ENCODE data around the gene MED9. TPM values are rescaled to one million over a fixed set of nuclear protein-coding genes. Genes with fewer than 3 reads are reported as not detected.

Gene MED9
- total RNA-seq, 1 experiment from 2014 or later: 12.7 TPM

DNA sequence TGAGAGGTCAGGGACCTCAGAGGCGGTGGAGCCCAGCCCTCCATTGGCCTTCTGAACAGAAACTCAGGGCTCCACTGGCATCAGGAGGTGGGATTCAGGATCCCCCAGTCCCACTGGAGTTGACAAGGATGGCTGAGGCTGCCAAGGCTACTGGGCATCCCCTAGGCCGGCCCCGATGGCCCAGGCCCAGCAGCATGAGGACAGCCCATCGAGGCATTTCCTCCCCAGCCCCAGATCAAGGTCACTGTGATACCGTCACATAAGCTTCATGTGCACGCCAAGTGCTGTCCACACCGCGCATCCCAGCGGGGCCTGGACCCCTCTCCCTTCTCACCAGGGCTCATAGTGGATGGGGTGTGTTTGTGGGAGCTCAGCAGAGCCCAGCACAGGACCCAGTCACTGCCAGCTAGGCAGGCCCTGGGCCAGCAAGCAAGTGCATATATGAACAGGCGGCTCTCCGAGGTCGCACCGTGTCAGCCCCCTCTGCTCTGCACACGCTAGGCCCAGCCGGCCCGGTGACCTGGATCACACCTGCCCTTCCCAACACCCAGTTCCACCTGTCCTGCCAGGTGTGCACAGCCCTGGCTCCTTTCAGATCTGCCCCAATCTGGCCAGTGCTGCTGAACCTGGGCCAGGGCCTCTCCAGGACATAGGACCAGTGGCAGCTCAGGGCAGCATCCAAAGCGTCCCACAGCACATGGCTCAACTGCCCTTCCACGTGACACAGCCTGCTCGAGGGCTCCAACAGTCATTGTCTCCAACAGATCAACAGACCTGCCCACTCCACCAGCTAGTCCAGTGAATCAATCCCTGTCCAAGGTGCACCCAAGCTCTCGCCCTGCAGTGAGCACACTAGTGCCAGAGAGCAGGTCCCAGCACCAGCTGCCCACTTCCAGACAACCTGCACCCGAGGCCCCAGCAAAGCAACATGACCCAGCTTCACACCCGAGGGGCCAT is 52.2 kb downstream of the MED9 start:
- Mint-ChIP-seq H3K4me1 (ENCODE audit: low read depth, unreplicated experiment) (no peaks in the 10 kb centered on the region), H3K27me3 (ENCODE audit: unreplicated experiment) (no peaks in the 10 kb centered on the region), H3K36me3 (ENCODE audit: insufficient read depth, unreplicated experiment) (no peaks in the 10 kb centered on the region), H3K4me3 (ENCODE audit: low read depth, unreplicated experiment) (no peak overlapping the region), H3K9me3 (ENCODE audit: low read depth, unreplicated experiment) (no peaks in the 10 kb centered on the region), H3K27ac (ENCODE audit: unreplicated experiment) (no peak overlapping the region)
- intact Hi-C loops (cut with micrococcal nuclease; ENCODE audit: unreplicated experiment): no loop called here
- no peak for DNase-seq
- CTCF ChIA-PET: no interaction called here
- TF ChIP-seq, protein P1, sequence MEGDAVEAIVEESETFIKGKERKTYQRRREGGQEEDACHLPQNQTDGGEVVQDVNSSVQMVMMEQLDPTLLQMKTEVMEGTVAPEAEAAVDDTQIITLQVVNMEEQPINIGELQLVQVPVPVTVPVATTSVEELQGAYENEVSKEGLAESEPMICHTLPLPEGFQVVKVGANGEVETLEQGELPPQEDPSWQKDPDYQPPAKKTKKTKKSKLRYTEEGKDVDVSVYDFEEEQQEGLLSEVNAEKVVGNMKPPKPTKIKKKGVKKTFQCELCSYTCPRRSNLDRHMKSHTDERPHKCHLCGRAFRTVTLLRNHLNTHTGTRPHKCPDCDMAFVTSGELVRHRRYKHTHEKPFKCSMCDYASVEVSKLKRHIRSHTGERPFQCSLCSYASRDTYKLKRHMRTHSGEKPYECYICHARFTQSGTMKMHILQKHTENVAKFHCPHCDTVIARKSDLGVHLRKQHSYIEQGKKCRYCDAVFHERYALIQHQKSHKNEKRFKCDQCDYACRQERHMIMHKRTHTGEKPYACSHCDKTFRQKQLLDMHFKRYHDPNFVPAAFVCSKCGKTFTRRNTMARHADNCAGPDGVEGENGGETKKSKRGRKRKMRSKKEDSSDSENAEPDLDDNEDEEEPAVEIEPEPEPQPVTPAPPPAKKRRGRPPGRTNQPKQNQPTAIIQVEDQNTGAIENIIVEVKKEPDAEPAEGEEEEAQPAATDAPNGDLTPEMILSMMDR (IDR thresholded peaks at IDR 0.05; ENCODE audit: unreplicated experiment): no peak
- BruUV-seq (replicated peaks): no TSS peak

DNA sequence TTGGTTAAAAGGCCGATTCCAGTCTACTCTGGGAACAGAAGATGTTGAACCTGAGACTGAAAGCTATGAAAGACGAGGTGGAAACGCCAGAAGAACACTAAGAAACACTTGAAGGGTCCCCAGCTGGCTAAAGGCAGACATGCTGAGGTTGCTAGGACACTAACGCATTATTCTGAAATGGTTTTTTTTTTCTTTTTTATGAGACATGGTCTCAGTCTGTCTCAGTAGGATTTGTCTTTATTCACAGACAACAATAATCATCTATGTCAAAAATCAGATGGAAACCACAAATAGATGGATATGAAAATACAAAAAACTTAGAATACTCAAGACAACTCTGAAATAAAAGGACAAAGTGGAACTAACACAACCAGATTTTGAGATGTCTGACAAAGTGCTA is 54.4 kb downstream of the MED9 start:
- Mint-ChIP-seq H3K4me1 (ENCODE audit: low read depth, unreplicated experiment) (no peaks in the 10 kb centered on the region), H3K36me3 (ENCODE audit: insufficient read depth, unreplicated experiment) (no peaks in the 10 kb centered on the region), H3K27me3 (ENCODE audit: unreplicated experiment) (no peaks in the 10 kb centered on the region), H3K27ac (ENCODE audit: unreplicated experiment) (no peak overlapping the region), H3K9me3 (ENCODE audit: low read depth, unreplicated experiment) (no peaks in the 10 kb centered on the region), H3K4me3 (ENCODE audit: low read depth, unreplicated experiment) (no peak overlapping the region)
- DNase-seq: no peak
- BruUV-seq (replicated peaks): no TSS peak
- CTCF ChIA-PET: no interaction called here
- TF ChIP-seq, protein P1 (IDR thresholded peaks at IDR 0.05; ENCODE audit: unreplicated experiment): no peak
- intact Hi-C loops (cut with micrococcal nuclease; ENCODE audit: unreplicated experiment): no loop called here

DNA sequence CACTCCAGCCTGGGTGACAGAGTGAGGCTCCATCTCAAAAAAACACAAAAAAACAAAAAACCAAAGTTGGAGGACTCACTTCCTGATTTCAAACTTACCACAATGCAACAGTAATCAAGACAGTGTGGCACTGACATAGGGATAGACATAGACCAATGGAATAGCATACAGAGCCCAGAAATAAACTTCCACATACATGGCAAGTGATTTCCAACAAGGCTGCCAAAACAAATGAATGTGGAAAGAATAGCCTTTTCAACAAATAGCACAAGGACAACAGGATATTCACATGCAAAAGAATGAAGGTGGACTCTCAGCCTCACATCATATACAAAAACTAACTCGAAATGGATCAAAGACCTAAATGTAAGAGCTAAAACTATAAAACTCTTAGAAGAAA is 56.2 kb downstream of the MED9 start:
- no peak for DNase-seq
- H3K4me3 Mint-ChIP-seq (ENCODE audit: low read depth, unreplicated experiment): no peak overlapping the region
- CTCF ChIA-PET: no interaction called here
- intact Hi-C loops (cut with micrococcal nuclease; ENCODE audit: unreplicated experiment): no loop called here
- no peaks in the 10 kb centered on the region for H3K27me3 Mint-ChIP-seq (ENCODE audit: unreplicated experiment)
- H3K4me1 Mint-ChIP-seq (ENCODE audit: low read depth, unreplicated experiment): no peaks in the 10 kb centered on the region
- no peak overlapping the region for H3K27ac Mint-ChIP-seq (ENCODE audit: unreplicated experiment)
- no peaks in the 10 kb centered on the region for H3K36me3 Mint-ChIP-seq (ENCODE audit: insufficient read depth, unreplicated experiment)
- BruUV-seq (replicated peaks): no TSS peak
- TF ChIP-seq, protein P1 (IDR thresholded peaks at IDR 0.05; ENCODE audit: unreplicated experiment): no peak
- H3K9me3 Mint-ChIP-seq (ENCODE audit: low read depth, unreplicated experiment): no peaks in the 10 kb centered on the region

DNA sequence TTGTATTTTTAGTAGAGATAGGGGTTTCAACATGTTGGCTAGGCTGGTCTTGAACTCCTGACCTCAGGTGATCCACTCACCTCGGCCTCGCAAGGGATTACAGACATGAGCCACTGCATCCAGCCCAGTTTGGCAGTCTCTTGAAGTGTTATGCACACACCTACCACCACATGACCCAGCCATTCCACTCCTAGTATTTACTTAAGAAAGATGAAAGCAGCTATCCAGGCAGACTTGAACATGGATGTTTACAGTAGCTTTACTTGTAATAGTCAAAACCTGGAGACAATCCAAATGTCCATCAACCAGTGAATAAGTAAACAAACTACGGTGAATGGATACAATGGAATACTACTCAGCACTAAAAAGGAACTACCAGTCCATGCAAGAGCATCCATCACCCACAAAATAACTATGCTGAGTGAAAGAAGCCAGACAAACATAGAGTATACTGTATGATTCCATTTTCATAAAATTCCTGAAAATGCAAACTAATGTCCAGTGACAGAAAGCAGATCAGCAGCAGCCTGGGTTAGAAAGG is 57.2 kb downstream of the MED9 start:
- no peak for DNase-seq
- H3K4me1 Mint-ChIP-seq (ENCODE audit: low read depth, unreplicated experiment): no peaks in the 10 kb centered on the region
- TF ChIP-seq, protein P1 (IDR thresholded peaks at IDR 0.05; ENCODE audit: unreplicated experiment): no peak
- no peak overlapping the region for H3K27ac Mint-ChIP-seq (ENCODE audit: unreplicated experiment)
- H3K9me3 Mint-ChIP-seq (ENCODE audit: low read depth, unreplicated experiment): no peaks in the 10 kb centered on the region
- no peaks in the 10 kb centered on the region for H3K27me3 Mint-ChIP-seq (ENCODE audit: unreplicated experiment)
- H3K4me3 Mint-ChIP-seq (ENCODE audit: low read depth, unreplicated experiment): no peak overlapping the region
- BruUV-seq (replicated peaks): no TSS peak
- CTCF ChIA-PET: no interaction called here
- intact Hi-C loops (cut with micrococcal nuclease; ENCODE audit: unreplicated experiment): no loop called here
- no peaks in the 10 kb centered on the region for H3K36me3 Mint-ChIP-seq (ENCODE audit: insufficient read depth, unreplicated experiment)
